ENCODE data around the gene METTL18. TPM values are rescaled to one million over a fixed set of nuclear protein-coding genes. Genes with fewer than 3 reads are reported as not detected.

Gene METTL18
- total and polyA plus RNA-seq, 2 of the 13 experiments (the other 11 are each of a cell fraction or from before 2014, with no cell fraction given) = 2.7 to 6.7 TPM

- Histone ChIP-seq H3K36me3 (replicated peaks in 1 of 2; ENCODE audit: control insufficient read depth in 1 of 2, insufficient read depth in 2 of 2, low read length in 2 of 2) (no peaks in the 10 kb centered on the region; a peak in 1 of 5 replicates), H3K4me2 (ENCODE audit: low read depth, low read length) (peak overlapping the region; percentile 76), H4K20me1 (ENCODE audit: insufficient read depth, low read length) (no peaks in the 10 kb centered on the region), H2AFZ (ENCODE audit: low read length) (peak overlapping the region; percentile 86), H3K9me3 (ENCODE audit: low read length) (no peaks in the 10 kb centered on the region), H3K4me1 (ENCODE audit: insufficient read depth, low read length) (peaks cover 40% of the 10 kb centered on the region), H3K27ac (ENCODE audit: extremely low read length, insufficient read depth, low read length) (peak overlapping the region; percentile 80), H3K79me2 (ENCODE audit: insufficient read depth, low read length) (peaks cover 21% of the 10 kb centered on the region), H3K27me3 (ENCODE audit: control insufficient read depth in 1 of 2, insufficient read depth in 2 of 2, low read length in 2 of 2) (no peaks in the 10 kb centered on the region), H3K4me3 (replicated peaks in 1 of 3; ENCODE audit: insufficient read depth in 1 of 3, low read depth in 2 of 3, low read length in 3 of 3) (peak overlapping the region; percentile 82 to 88 (median 84); a peak in 5 of 6 replicates), H3K9ac (ENCODE audit: insufficient read depth, low read depth, low read length) (peak overlapping the region; percentile 81)
- intact Hi-C loops (cut with micrococcal nuclease; ENCODE audit: unreplicated experiment) (loop anchor here (5.0 kb wide), 1 partner anchor 81 kb away; the partner anchor contains the start of gene SELL), in situ Hi-C loops (cut with HindIII; ENCODE audit: extremely low pct_ligation_motif_present, low pct_unique_long_range_greater_than_20kb) (no loop called here)
- BruUV-seq (replicated peaks) = no TSS peak
- TF ChIP-seq MAFF (IDR thresholded peaks at IDR 0.05; ENCODE audit: low read depth, low read length) (0 out of 2 replicates have a peak, but pooled peaks have one; percentile 21), MAFK (conservative IDR thresholded peaks at IDR 0.05 in 1 of 2, IDR thresholded peaks at IDR 0.05 in 1 of 2; ENCODE audit: low read length in 2 of 2) (peak; percentile 54 to 63), RFX1 (IDR thresholded peaks at IDR 0.05) (no peak), ZNF414 (CRISPR knock-in tag; IDR thresholded peaks at IDR 0.05) (no peak)
- FAIRE-seq (no peak), ATAC-seq (no peak), DNase-seq (ENCODE audit: low spot score) (no peak)
- ChIA-PET CTCF (ENCODE audit: low intra/inter-chr PET ratio, low total read pairs) (no interaction called here), POLR2A (no interaction called here)
- 35% methylated on average over 1 of the region's 1 CpG for WGBS (ENCODE audit: low lambda C conversion rate)
These were observed 977 bp downstream of the METTL18 start for GRCh38 chr1:169793730-169794129.

- Histone ChIP-seq H3K36me3 (replicated peaks in 1 of 2; ENCODE audit: control insufficient read depth in 1 of 2, insufficient read depth in 2 of 2, low read length in 2 of 2) (no peaks in the 10 kb centered on the region; a peak in 1 of 5 replicates), H3K27ac (ENCODE audit: extremely low read length, insufficient read depth, low read length) (no peak overlapping the region), H3K27me3 (ENCODE audit: control insufficient read depth in 1 of 2, insufficient read depth in 2 of 2, low read length in 2 of 2) (no peaks in the 10 kb centered on the region; a peak in 1 of 5 replicates), H4K20me1 (ENCODE audit: insufficient read depth, low read length) (no peaks in the 10 kb centered on the region), H2AFZ (ENCODE audit: low read length) (no peak overlapping the region), H3K4me2 (ENCODE audit: low read depth, low read length) (no peak overlapping the region), H3K4me1 (ENCODE audit: insufficient read depth, low read length) (peaks cover 27% of the 10 kb centered on the region), H3K9ac (ENCODE audit: insufficient read depth, low read depth, low read length) (no peak overlapping the region), H3K4me3 (replicated peaks in 1 of 3; ENCODE audit: insufficient read depth in 1 of 3, low read depth in 2 of 3, low read length in 3 of 3) (no peak overlapping the region), H3K9me3 (ENCODE audit: low read length) (no peaks in the 10 kb centered on the region), H3K79me2 (ENCODE audit: insufficient read depth, low read length) (no peaks in the 10 kb centered on the region)
- FAIRE-seq (no peak), ATAC-seq (no peak), DNase-seq (ENCODE audit: low spot score) (no peak)
- POLR2A ChIA-PET = no interaction called here
- intact Hi-C loops (cut with micrococcal nuclease; ENCODE audit: unreplicated experiment) (no loop called here), in situ Hi-C loops (cut with HindIII; ENCODE audit: extremely low pct_ligation_motif_present, low pct_unique_long_range_greater_than_20kb) (no loop called here)
- CTCF ChIA-PET (ENCODE audit: low intra/inter-chr PET ratio, low total read pairs) = no interaction called here
- BruUV-seq (replicated peaks) = no TSS peak
- 20% methylated on average over 2 of the region's 2 CpGs for WGBS (ENCODE audit: low lambda C conversion rate)
- no peak for TF ChIP-seq ZNF768 (CRISPR knock-in tag; IDR thresholded peaks at IDR 0.05)
- TF ChIP-seq ZFYVE20 (CRISPR knock-in tag; IDR thresholded peaks at IDR 0.05; ENCODE audit: borderline replicate concordance, low read depth) = no peak
- no peak for TF ChIP-seq FOXO1 (CRISPR knock-in tag; IDR thresholded peaks at IDR 0.05)
- no peak for TF ChIP-seq TCF7 (IDR thresholded peaks at IDR 0.05; ENCODE audit: low read depth)
- peak; percentile 75 for TF ChIP-seq HNF4A (CRISPR knock-in tag; IDR thresholded peaks at IDR 0.05)
- no peak for TF ChIP-seq THAP11 (CRISPR knock-in tag; IDR thresholded peaks at IDR 0.05)
- TF ChIP-seq, protein P1, sequence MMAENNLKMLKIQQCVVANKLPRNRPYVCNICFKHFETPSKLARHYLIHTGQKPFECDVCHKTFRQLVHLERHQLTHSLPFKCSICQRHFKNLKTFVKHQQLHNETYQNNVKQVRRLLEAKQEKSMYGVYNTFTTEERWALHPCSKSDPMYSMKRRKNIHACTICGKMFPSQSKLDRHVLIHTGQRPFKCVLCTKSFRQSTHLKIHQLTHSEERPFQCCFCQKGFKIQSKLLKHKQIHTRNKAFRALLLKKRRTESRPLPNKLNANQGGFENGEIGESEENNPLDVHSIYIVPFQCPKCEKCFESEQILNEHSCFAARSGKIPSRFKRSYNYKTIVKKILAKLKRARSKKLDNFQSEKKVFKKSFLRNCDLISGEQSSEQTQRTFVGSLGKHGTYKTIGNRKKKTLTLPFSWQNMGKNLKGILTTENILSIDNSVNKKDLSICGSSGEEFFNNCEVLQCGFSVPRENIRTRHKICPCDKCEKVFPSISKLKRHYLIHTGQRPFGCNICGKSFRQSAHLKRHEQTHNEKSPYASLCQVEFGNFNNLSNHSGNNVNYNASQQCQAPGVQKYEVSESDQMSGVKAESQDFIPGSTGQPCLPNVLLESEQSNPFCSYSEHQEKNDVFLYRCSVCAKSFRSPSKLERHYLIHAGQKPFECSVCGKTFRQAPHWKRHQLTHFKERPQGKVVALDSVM (CRISPR knock-in tag; IDR thresholded peaks at IDR 0.05) = no peak
- TF ChIP-seq PHB2 (IDR thresholded peaks at IDR 0.05; ENCODE audit: partially characterized antibody) = no peak
- TF ChIP-seq, protein P2, sequence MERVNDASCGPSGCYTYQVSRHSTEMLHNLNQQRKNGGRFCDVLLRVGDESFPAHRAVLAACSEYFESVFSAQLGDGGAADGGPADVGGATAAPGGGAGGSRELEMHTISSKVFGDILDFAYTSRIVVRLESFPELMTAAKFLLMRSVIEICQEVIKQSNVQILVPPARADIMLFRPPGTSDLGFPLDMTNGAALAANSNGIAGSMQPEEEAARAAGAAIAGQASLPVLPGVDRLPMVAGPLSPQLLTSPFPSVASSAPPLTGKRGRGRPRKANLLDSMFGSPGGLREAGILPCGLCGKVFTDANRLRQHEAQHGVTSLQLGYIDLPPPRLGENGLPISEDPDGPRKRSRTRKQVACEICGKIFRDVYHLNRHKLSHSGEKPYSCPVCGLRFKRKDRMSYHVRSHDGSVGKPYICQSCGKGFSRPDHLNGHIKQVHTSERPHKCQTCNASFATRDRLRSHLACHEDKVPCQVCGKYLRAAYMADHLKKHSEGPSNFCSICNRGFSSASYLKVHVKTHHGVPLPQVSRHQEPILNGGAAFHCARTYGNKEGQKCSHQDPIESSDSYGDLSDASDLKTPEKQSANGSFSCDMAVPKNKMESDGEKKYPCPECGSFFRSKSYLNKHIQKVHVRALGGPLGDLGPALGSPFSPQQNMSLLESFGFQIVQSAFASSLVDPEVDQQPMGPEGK (CRISPR knock-in tag; IDR thresholded peaks at IDR 0.05) = peak; percentile 61
- TF ChIP-seq FLYWCH1 (CRISPR knock-in tag; IDR thresholded peaks at IDR 0.05) = no peak
- TF ChIP-seq BHLHE40 (IDR thresholded peaks at IDR 0.05; ENCODE audit: low read length) = no peak
- no peak for TF ChIP-seq NFYB (CRISPR knock-in tag; IDR thresholded peaks at IDR 0.05)
These were observed 6.3 kb downstream of the METTL18 start for GRCh38 chr1:169788402-169788801.
